GM13976 (cell line): ENCODE results near the gene GRWD1.
A peak's percentile ranks its signal among the peaks of the same experiment; 100 is the strongest.

Experiments used
- DNase-seq: peaks from one replicate; pipeline ENCODE4 v3.0.0; 2012; ENCODE audit warnings: low spot score
- CTCF ChIP-seq: IDR thresholded peaks from 2 replicates; pipeline ENCODE4 v1.5.1; 2012; ENCODE audit warnings: borderline replicate concordance, mild to moderate bottlenecking; ENCODE audit not compliant: insufficient read depth; ENCODE audit errors: extremely low read depth, missing control alignments, control extremely low read depth
- in situ Hi-C: fragments of 300-500 bp; cut with MboI; formaldehyde crosslinking; loops from one replicate; pipeline ENCODE4 v1.12.0; 2022; ENCODE audit warnings: low sequenced_read_pairs, mixed read lengths, inconsistent platforms; ENCODE audit not compliant: unreplicated experiment

Gene GRWD1

GRCh38 chr19:48442116-48443035, 3.4 kb upstream of the GRWD1 start:
- DNase-seq, result peak; percentile 29
- in situ Hi-C loops, result no loop called here
- no peak for TF ChIP-seq CTCF

- DNase-seq, result no peak
- in situ Hi-C loops, result no loop called here
- TF ChIP-seq CTCF, result no peak
Measured at GRCh38 chr19:48443256-48443655, 2.5 kb upstream of the GRWD1 start.

- in situ Hi-C loops, result no loop called here
- no peak for DNase-seq
- no peak for TF ChIP-seq CTCF
Measured at GRCh38 chr19:48443731-48444128, 2.1 kb upstream of the GRWD1 start.

- in situ Hi-C loops, result no loop called here
- no peak for DNase-seq
- TF ChIP-seq CTCF, result no peak
Measured at GRCh38 chr19:48444129-48444935, 1.5 kb upstream of the GRWD1 start.

- DNase-seq, result no peak
- TF ChIP-seq CTCF, result no peak
- in situ Hi-C loops, result no loop called here
Measured at GRCh38 chr19:48444936-48445200, 915 bp upstream of the GRWD1 start.

GRCh38 chr19:48445256-48445605, 552 bp upstream of the GRWD1 start:
- DNase-seq, result peak; percentile 68

More at GRCh38 chr19:48445256-48445605, 552 bp upstream of the GRWD1 start:
- in situ Hi-C loops, result no loop called here
- TF ChIP-seq CTCF, result peak; percentile 24
